GM10248 (cell line): Measurements from ENCODE around the gene UBE2F.
"Not testable (repeated sequence)": the region's sequence is repeated elsewhere in the genome, so short reads cannot be mapped to it uniquely, and the experiment has no call there.

Source experiments
- CTCF ChIA-PET: fragments of 300-600 bp; sonication (Branson Sonifier 250); formaldehyde crosslinking; extraction: SDS; loops from one replicate; lab custom pipeline; 2021; ENCODE audit warnings: antibody characterized with exemption; lab: Yijun Ruan, JAX
- POLR2A ChIA-PET: fragments of 350-650 bp; sonication (Branson Sonifier 250); formaldehyde crosslinking; extraction: SDS; loops from one replicate; lab custom pipeline; 2020; ENCODE audit warnings: antibody characterized with exemption; lab: Yijun Ruan, JAX
- DNase-seq: peaks from one replicate; pipeline ENCODE4 v3.0.0; 2012; ENCODE audit errors: extremely low spot score
- CTCF ChIP-seq: IDR thresholded peaks from 2 replicates; pipeline ENCODE4 v1.5.1; 2012; ENCODE audit warnings: mild to moderate bottlenecking, low read depth; ENCODE audit errors: extremely low read depth, missing control alignments, control extremely low read depth

The UBE2F gene

GRCh38 chr2:237980751-237981150, 13.9 kb downstream of the UBE2F start:
- no peak for TF ChIP-seq CTCF
- ChIA-PET CTCF (interaction anchor here (0.9 to 1.9 kb wide), 3 partner anchors 10 to 38 kb away, joined by 3 to 6 read pairs (median 3); no protein-coding TSS in a partner anchor), POLR2A (interaction anchor here (0.6 kb wide), 1 partner anchor 309 kb away, joined by 4 read pairs; no protein-coding TSS in a partner anchor)
- no peak for DNase-seq

GRCh38 chr2:237981621-237982020, 14.8 kb downstream of the UBE2F start:
- CTCF ChIA-PET, DNase-seq: not testable (repeated sequence)
- POLR2A ChIA-PET: interaction anchor here (0.6 kb wide), 1 partner anchor 308 kb away, joined by 4 read pairs; no protein-coding TSS in a partner anchor

- ChIA-PET POLR2A (no interaction called here), CTCF (no interaction called here)
- DNase-seq: no peak
- no peak for TF ChIP-seq CTCF
Observed at GRCh38 chr2:237982039-237982725, 15.4 kb downstream of the UBE2F start.

- ChIA-PET POLR2A (no interaction called here), CTCF (interaction anchor here (1.3 kb wide), 1 partner anchor 18 kb away, joined by 3 read pairs; no protein-coding TSS in a partner anchor)
- TF ChIP-seq CTCF: no peak
- no peak for DNase-seq
Observed at GRCh38 chr2:237983922-237984321, 17.1 kb downstream of the UBE2F start.

- no peak for TF ChIP-seq CTCF
- DNase-seq: no peak
- ChIA-PET POLR2A (no interaction called here), CTCF (interaction anchor here (2.2 to 2.9 kb wide), 2 partner anchors 9 to 17 kb away, joined by 6 to 10 read pairs; no protein-coding TSS in a partner anchor)
Observed at GRCh38 chr2:237987268-237987667, 20.5 kb downstream of the UBE2F start.

GRCh38 chr2:237993701-237994100, 26.9 kb downstream of the UBE2F start:
- DNase-seq: no peak
- POLR2A ChIA-PET: no interaction called here
- CTCF ChIA-PET: no interaction called here
- TF ChIP-seq CTCF: no peak

- CTCF ChIA-PET: interaction anchor here (1.5 kb wide), 1 partner anchor 27 kb away, joined by 3 read pairs; no protein-coding TSS in a partner anchor
- TF ChIP-seq CTCF: no peak
- DNase-seq: no peak
- POLR2A ChIA-PET: no interaction called here
Observed at GRCh38 chr2:237995036-237995435, 28.2 kb downstream of the UBE2F start.
